ENCODE data around the gene PPP4R2. TPM values are rescaled to one million over a fixed set of nuclear protein-coding genes. Genes with fewer than 3 reads are reported as not detected.

Gene PPP4R2
- total RNA-seq, 1 donor from 2014 or later: 55.5 TPM

- intact Hi-C loops (cut with micrococcal nuclease): loop anchor here (10.0 kb wide), 1 partner anchor 226 kb away; no protein-coding TSS in a partner anchor
- H3K4me3 ChIP-seq: no peak overlapping the region
- no peaks in the 10 kb centered on the region for H3K36me3 ChIP-seq
- H3K27ac ChIP-seq (replicated peaks): no peak overlapping the region
- DNase-seq: no peak
- no peaks in the 10 kb centered on the region for H3K9me3 ChIP-seq (replicated peaks)
- TF ChIP-seq CTCF (IDR thresholded peaks at IDR 0.05; ENCODE audit: borderline replicate concordance): no peak
- no peaks in the 10 kb centered on the region for H3K27me3 ChIP-seq (ENCODE audit: low read depth)
- H3K4me1 ChIP-seq: no peaks in the 10 kb centered on the region
Measured at GRCh38 chr3:73080216-73080966, 83.8 kb downstream of the PPP4R2 start.

- no peaks in the 10 kb centered on the region for H3K27me3 ChIP-seq (ENCODE audit: low read depth)
- no peak overlapping the region for H3K27ac ChIP-seq (replicated peaks)
- no peaks in the 10 kb centered on the region for H3K9me3 ChIP-seq (replicated peaks)
- H3K36me3 ChIP-seq: no peaks in the 10 kb centered on the region
- H3K4me3 ChIP-seq: no peak overlapping the region
- TF ChIP-seq CTCF (IDR thresholded peaks at IDR 0.05; ENCODE audit: borderline replicate concordance): no peak
- intact Hi-C loops (cut with micrococcal nuclease): loop anchor here (10.0 kb wide), 1 partner anchor 226 kb away; no protein-coding TSS in a partner anchor
- no peak for DNase-seq
- no peaks in the 10 kb centered on the region for H3K4me1 ChIP-seq
Measured at GRCh38 chr3:73081140-73081539, 84.5 kb downstream of the PPP4R2 start.

GRCh38 chr3:73084170-73084569, 87.6 kb downstream of the PPP4R2 start:
- DNase-seq: no peak
- H3K27ac ChIP-seq (replicated peaks): no peak overlapping the region
- TF ChIP-seq CTCF (IDR thresholded peaks at IDR 0.05; ENCODE audit: borderline replicate concordance): no peak
- no peaks in the 10 kb centered on the region for H3K4me1 ChIP-seq
- intact Hi-C loops (cut with micrococcal nuclease): loop anchor here (10.0 kb wide), 1 partner anchor 229 kb away; no protein-coding TSS in a partner anchor
- H3K4me3 ChIP-seq: no peak overlapping the region
- no peaks in the 10 kb centered on the region for H3K36me3 ChIP-seq
- H3K27me3 ChIP-seq (ENCODE audit: low read depth): no peaks in the 10 kb centered on the region
- H3K9me3 ChIP-seq (replicated peaks): no peaks in the 10 kb centered on the region

- H3K27me3 ChIP-seq (ENCODE audit: low read depth): no peaks in the 10 kb centered on the region
- no peak overlapping the region for H3K27ac ChIP-seq (replicated peaks)
- H3K36me3 ChIP-seq: no peaks in the 10 kb centered on the region
- intact Hi-C loops (cut with micrococcal nuclease): loop anchor here (10.0 kb wide), 1 partner anchor 231 kb away; no protein-coding TSS in a partner anchor
- no peaks in the 10 kb centered on the region for H3K9me3 ChIP-seq (replicated peaks)
- H3K4me1 ChIP-seq: no peaks in the 10 kb centered on the region
- no peak overlapping the region for H3K4me3 ChIP-seq
- TF ChIP-seq CTCF (IDR thresholded peaks at IDR 0.05; ENCODE audit: borderline replicate concordance): peak; percentile 81
- DNase-seq: no peak
Measured at GRCh38 chr3:73086071-73086494, 89.5 kb downstream of the PPP4R2 start.

GRCh38 chr3:73094129-73094528, 97.5 kb downstream of the PPP4R2 start:
- H3K36me3 ChIP-seq: no peaks in the 10 kb centered on the region
- H3K4me1 ChIP-seq: peaks cover 7% of the 10 kb centered on the region
- DNase-seq: no peak
- intact Hi-C loops (cut with micrococcal nuclease): no loop called here
- peaks cover 5% of the 10 kb centered on the region for H3K9me3 ChIP-seq (replicated peaks)
- H3K27me3 ChIP-seq (ENCODE audit: low read depth): no peaks in the 10 kb centered on the region
- H3K27ac ChIP-seq (replicated peaks): no peak overlapping the region
- no peak for TF ChIP-seq CTCF (IDR thresholded peaks at IDR 0.05; ENCODE audit: borderline replicate concordance)
- no peak overlapping the region for H3K4me3 ChIP-seq
